ENCODE results near the gene THYN1. TPM values are rescaled to one million over a fixed set of nuclear protein-coding genes. Genes with fewer than 3 reads are reported as not detected.
"Not testable (repeated sequence)": the region's sequence is repeated elsewhere in the genome, so short reads cannot be mapped to it uniquely, and the experiment has no call there.

Gene THYN1
- polyA plus RNA-seq, 3 donors from 2014 or later = 92.7 to 116 (median 106) TPM

GRCh38 chr11:134282121-134283045 is 29.2 kb upstream of the THYN1 start:
- Mint-ChIP-seq H3K36me3 (peaks cover 0 to 5% (median 4%) of the 10 kb centered on the region in 3 donors), H3K4me1 (peaks cover 2% of the 10 kb centered on the region in 2 donors), H3K4me3 (no peak overlapping the region), H3K27ac (no peak overlapping the region), H3K9me3 (peaks cover 0 to 7% (median 0%) of the 10 kb centered on the region in 6 donors), H3K27me3 (ENCODE audit: low read depth in 3 of 3) (peaks cover 9 to 17% (median 17%) of the 10 kb centered on the region in 3 donors)
- no peak for DNase-seq

- H3K27me3 Mint-ChIP-seq (ENCODE audit: low read depth in 3 of 3) = peaks cover 9 to 20% (median 20%) of the 10 kb centered on the region in 3 donors
- H3K27ac Mint-ChIP-seq, DNase-seq, H3K4me3 Mint-ChIP-seq, H3K36me3 Mint-ChIP-seq, H3K9me3 Mint-ChIP-seq, H3K4me1 Mint-ChIP-seq: not testable (repeated sequence)
Observed at GRCh38 chr11:134281635-134282034, 28.5 kb upstream of the THYN1 start.

- peaks cover 0 to 8% (median 4%) of the 10 kb centered on the region in 3 donors for H3K36me3 Mint-ChIP-seq
- DNase-seq = no peak
- no peak overlapping the region for H3K27ac Mint-ChIP-seq
- peaks cover 0 to 7% (median 0%) of the 10 kb centered on the region in 6 donors for H3K9me3 Mint-ChIP-seq
- peaks cover 16 to 20% of the 10 kb centered on the region in 2 donors for H3K4me1 Mint-ChIP-seq
- peaks cover 18 to 35% (median 35%) of the 10 kb centered on the region in 3 donors for H3K27me3 Mint-ChIP-seq (ENCODE audit: low read depth in 3 of 3)
- no peak overlapping the region for H3K4me3 Mint-ChIP-seq
Observed at GRCh38 chr11:134278356-134278755, 25.2 kb upstream of the THYN1 start.

- Mint-ChIP-seq H3K27ac (no peak overlapping the region), H3K27me3 (ENCODE audit: low read depth in 3 of 3) (peaks cover 18 to 42% (median 35%) of the 10 kb centered on the region in 3 donors)
Observed at GRCh38 chr11:134277183-134278001, 24.2 kb upstream of the THYN1 start.

GRCh38 chr11:134276396-134277182 is 23.4 kb upstream of the THYN1 start:
- H3K36me3 Mint-ChIP-seq = peaks cover 0 to 8% (median 4%) of the 10 kb centered on the region in 3 donors
- H3K27ac Mint-ChIP-seq = no peak overlapping the region
- peaks cover 0 to 7% (median 0%) of the 10 kb centered on the region in 6 donors for H3K9me3 Mint-ChIP-seq
- H3K27me3 Mint-ChIP-seq (ENCODE audit: low read depth in 3 of 3) = peaks cover 21 to 44% (median 35%) of the 10 kb centered on the region in 3 donors
- H3K4me3 Mint-ChIP-seq = peak overlapping the region; percentile 79 to 92 (median 82)
- peaks cover 16 to 20% of the 10 kb centered on the region in 2 donors for H3K4me1 Mint-ChIP-seq
- DNase-seq = no peak

More at GRCh38 chr11:134277183-134278001, 24.2 kb upstream of the THYN1 start:
- peaks cover 0 to 7% (median 0%) of the 10 kb centered on the region in 6 donors for H3K9me3 Mint-ChIP-seq
- peaks cover 0 to 8% (median 4%) of the 10 kb centered on the region in 3 donors for H3K36me3 Mint-ChIP-seq
- peaks cover 16 to 20% of the 10 kb centered on the region in 2 donors for H3K4me1 Mint-ChIP-seq
- DNase-seq = no peak
- peak overlapping the region; percentile 73 to 83 (median 79) for H3K4me3 Mint-ChIP-seq

- Mint-ChIP-seq H3K4me3 (peak within 1 kb of the TSS; percentile 79 to 92 (median 82)), H3K9me3 (peaks cover 0 to 7% (median 0%) of the 10 kb centered on the region in 6 donors), H3K27me3 (ENCODE audit: low read depth in 3 of 3) (peaks cover 24 to 47% (median 37%) of the 10 kb centered on the region in 3 donors), H3K4me1 (peaks cover 17 to 22% of the 10 kb centered on the region in 2 donors), H3K27ac (peak within 1 kb of the TSS in 1 of 6 donors; percentile 69), H3K36me3 (peaks cover 0 to 8% (median 4%) of the 10 kb centered on the region in 3 donors)
- peak; percentile 34 to 59 (median 37) for DNase-seq
Observed at GRCh38 chr11:134275534-134276395, 22.6 kb upstream of the THYN1 start, which contains the start of gene GLB1L3. Gene GLB1L3 (plus strand): TSS chr11:134276379. CDS start chr11:134276741, 362 bp downstream.

- no peak for DNase-seq
- H3K9me3 Mint-ChIP-seq = peaks cover 0 to 7% (median 0%) of the 10 kb centered on the region in 6 donors
- H3K4me1 Mint-ChIP-seq = peaks cover 23 to 28% of the 10 kb centered on the region in 2 donors
- H3K27me3 Mint-ChIP-seq (ENCODE audit: low read depth in 3 of 3) = peaks cover 26 to 50% (median 40%) of the 10 kb centered on the region in 3 donors
- peak overlapping the region in 1 of 6 donors; percentile 69 for H3K27ac Mint-ChIP-seq
- H3K36me3 Mint-ChIP-seq = peaks cover 0 to 8% (median 4%) of the 10 kb centered on the region in 3 donors
- H3K4me3 Mint-ChIP-seq = peak overlapping the region; percentile 69 to 92 (median 82)
Observed at GRCh38 chr11:134275188-134275533, 22.0 kb upstream of the THYN1 start.

GRCh38 chr11:134273317-134273712 is 20.2 kb upstream of the THYN1 start:
- Mint-ChIP-seq H3K27me3 (ENCODE audit: low read depth in 3 of 3) (peaks cover 26 to 36% (median 30%) of the 10 kb centered on the region in 3 donors), H3K27ac (no peak overlapping the region), H3K4me3 (no peak overlapping the region), H3K9me3 (peaks cover 0 to under 1% (median 0%) of the 10 kb centered on the region in 6 donors), H3K4me1 (peaks cover 28 to 35% of the 10 kb centered on the region in 2 donors), H3K36me3 (peaks cover 0 to 3% (median 0%) of the 10 kb centered on the region in 3 donors)
- DNase-seq = no peak

- no peaks in the 10 kb centered on the region for H3K9me3 Mint-ChIP-seq
- no peak overlapping the region for H3K4me3 Mint-ChIP-seq
- peaks cover 28 to 35% of the 10 kb centered on the region in 2 donors for H3K4me1 Mint-ChIP-seq
- no peak overlapping the region for H3K27ac Mint-ChIP-seq
- no peak for DNase-seq
- peaks cover 23 to 34% (median 28%) of the 10 kb centered on the region in 3 donors for H3K27me3 Mint-ChIP-seq (ENCODE audit: low read depth in 3 of 3)
- H3K36me3 Mint-ChIP-seq = peaks cover 0 to 3% (median 0%) of the 10 kb centered on the region in 3 donors
Observed at GRCh38 chr11:134272381-134273316, 19.5 kb upstream of the THYN1 start.

- Mint-ChIP-seq H3K27ac (no peak overlapping the region), H3K27me3 (ENCODE audit: low read depth in 3 of 3) (peaks cover 23 to 30% (median 23%) of the 10 kb centered on the region in 3 donors), H3K9me3 (no peaks in the 10 kb centered on the region), H3K36me3 (peaks cover 0 to 3% (median 0%) of the 10 kb centered on the region in 3 donors), H3K4me1 (peaks cover 23 to 29% of the 10 kb centered on the region in 2 donors), H3K4me3 (no peak overlapping the region)
- no peak for DNase-seq
Observed at GRCh38 chr11:134271978-134272377, 18.8 kb upstream of the THYN1 start.

GRCh38 chr11:134270250-134270714 is 17.1 kb upstream of the THYN1 start:
- H3K36me3 Mint-ChIP-seq = peaks cover 0 to 2% (median 0%) of the 10 kb centered on the region in 3 donors
- no peaks in the 10 kb centered on the region for H3K9me3 Mint-ChIP-seq
- peak overlapping the region in 3 of 6 donors; percentile 12 to 78 (median 55) for H3K27ac Mint-ChIP-seq
- peaks cover 15 to 21% (median 17%) of the 10 kb centered on the region in 3 donors for H3K27me3 Mint-ChIP-seq (ENCODE audit: low read depth in 3 of 3)
- DNase-seq = peak in 2 of 3 donors; percentile 11 to 25
- peak overlapping the region in 3 of 5 donors; percentile 40 to 67 (median 41) for H3K4me3 Mint-ChIP-seq
- H3K4me1 Mint-ChIP-seq = peaks cover 14 to 20% of the 10 kb centered on the region in 2 donors

Data from immature natural killer cell (primary cell).